Adrenal gland (tissue), 12 donors: Measurements from ENCODE around the gene BCL6B. TPM values are rescaled to one million over a fixed set of nuclear protein-coding genes. Genes with fewer than 3 reads are reported as not detected.

Experiments used
- DNase-seq, 7 donors: peaks; one replicate each; pipeline ENCODE4 v3.0.0-alpha.2; 2019 to 2020
- H3K27ac ChIP-seq, 5 donors: fragments of 200-600 bp; sonication (generic) in 4 of 5; 1 replicate in 3 of 5; 2 replicates in 2 of 5; pipeline versions ENCODE4 v1.5.1 to v1.8.0; 2016 to 2020; ENCODE audit warnings: mild to moderate bottlenecking in 1 of 5
- H3K27me3 ChIP-seq: fragments of 200-600 bp; 2 replicates; pipeline ENCODE4 v1.8.0; 2021
- H3K36me3 ChIP-seq, 2 donors: fragments of 200-600 bp; replicated peaks in 1 of 2; 1 replicate in 1 of 2; 2 replicates in 1 of 2; pipeline versions ENCODE4 v1.5.1 to v1.8.0; 2018 to 2022
- H3K4me1 ChIP-seq, 2 donors: fragments of 200-600 bp; replicated peaks in 1 of 2; 1 replicate in 1 of 2; 2 replicates in 1 of 2; pipeline versions ENCODE4 v1.5.1 to v1.8.0; 2018 to 2021
- H3K4me3 ChIP-seq, 4 donors: fragments of 200-600 bp; sonication (generic) in 3 of 4; one replicate each; pipeline ENCODE4 v1.5.1; 2016 to 2018
- H3K9me3 ChIP-seq, 3 donors: fragments of 200-600 bp; sonication (generic) in 1 of 3; replicated peaks in 1 of 3; 1 replicate in 2 of 3; 2 replicates in 1 of 3; pipeline versions ENCODE4 v1.5.1 to v1.8.0; 2016 to 2021
- POLR2A ChIP-seq, 2 donors: fragments of 450-650 bp; IDR thresholded peaks; one replicate each; pipeline ENCODE4 v1.6.1; 2017; ENCODE audit warnings: antibody characterized with exemption in 2 of 2, mild to moderate bottlenecking in 2 of 2, moderate library complexity in 1 of 2
- WGBS, 4 donors: extraction: QIAGEN DNeasy Blood & Tissue Kit in 2 of 4; methylation state at CpG; one replicate each; pipeline versions ENCODE4 v1.1.5 to v1.1.7; 2013 to 2017; 5-methylcytosine and 5-hydroxymethylcytosine counted together
- intact Hi-C, 2 donors: fragments of 100-400 bp; cut with DNase I; formaldehyde crosslinking; loops; one replicate each; pipeline versions ENCODE4 v1.14.1 to v1.15.0; 2022 to 2023
- polyA plus RNA-seq, 3 donors: library from polyadenylated mRNA; stranded (reverse); fragments of 200-250 nt in 2 of 3; fragments of 350-450 nt in 1 of 3; fragmentation: Illumina TruSeq in 1 of 3; extraction: RNeasy Lipid Tissue Mini Kit (QIAGEN cat#74804) in 1 of 3; gene quantifications; one replicate each; pipeline ENCODE4 v1.2.3, GENCODE V29; 2013 to 2014
- total RNA-seq, 9 donors: library from RNA; depleted of rRNA in 4 of 9; stranded (reverse); fragments of >200 nt in 4 of 9; fragments of 120-200 nt in 1 of 9; fragmentation: NEBNext Ultra II Directional in 1 of 9; extraction: Animal tissue kit (Norgen Biotek cat#: 25700) in 1 of 9; gene quantifications; one replicate each; pipeline versions ENCODE4 v1.1.0 to v1.2.4, GENCODE V29; 2013 to 2023
- TF ChIP-seq, protein P1 (sequence below), 6 experiments: fragments of 450-650 bp in 4 of 6; fragments of 200-600 bp in 2 of 6; sonication (generic) in 1 of 6; IDR thresholded peaks; 1 replicate in 5 of 6; 2 replicates in 1 of 6; pipeline versions ENCODE4 v1.5.1 to v1.8.0; 2016 to 2021; ENCODE audit warnings: antibody characterized with exemption in 6 of 6, mild to moderate bottlenecking in 2 of 6, moderate library complexity in 1 of 6
- donor health status: healthy with polysubstance abuse.
- donor health status: Bipolar disorder and iron deficiency.
- donor health status: DM: yes; HTN: yes; CAD: no.
- donor health status: DM: no; HTN: no; CAD: no.
- donor health status: DM: no; HTN: no; CAD: no.
- donor health status: DM: yes; HTN: yes; CAD: no.

The BCL6B gene
- total and polyA plus RNA-seq, 12 donors, result 2.9 to 17.0 (median 8.8) TPM

DNA sequence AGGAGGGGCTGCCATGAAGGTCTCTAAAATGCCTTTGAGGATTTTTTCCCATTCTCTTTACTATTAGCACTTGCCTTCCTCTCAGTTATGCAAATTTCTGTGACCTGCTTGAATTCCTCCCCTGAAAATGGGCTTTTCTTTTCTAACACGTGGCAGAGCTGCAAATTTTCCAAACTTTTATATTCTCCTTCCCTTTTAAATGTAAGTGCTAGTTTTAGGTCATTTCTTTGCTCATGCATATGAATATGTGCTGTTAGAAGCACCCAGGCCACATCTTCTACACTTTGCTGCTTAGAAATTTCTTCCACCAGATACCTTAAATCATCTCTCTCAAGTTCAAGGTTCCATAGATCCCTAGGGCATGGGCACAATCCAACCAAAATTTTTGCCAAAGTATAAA, 45.4 kb downstream of the BCL6B start:
- no peak for TF ChIP-seq POLR2A (IDR thresholded peaks at IDR 0.05)
- TF ChIP-seq, protein P1, sequence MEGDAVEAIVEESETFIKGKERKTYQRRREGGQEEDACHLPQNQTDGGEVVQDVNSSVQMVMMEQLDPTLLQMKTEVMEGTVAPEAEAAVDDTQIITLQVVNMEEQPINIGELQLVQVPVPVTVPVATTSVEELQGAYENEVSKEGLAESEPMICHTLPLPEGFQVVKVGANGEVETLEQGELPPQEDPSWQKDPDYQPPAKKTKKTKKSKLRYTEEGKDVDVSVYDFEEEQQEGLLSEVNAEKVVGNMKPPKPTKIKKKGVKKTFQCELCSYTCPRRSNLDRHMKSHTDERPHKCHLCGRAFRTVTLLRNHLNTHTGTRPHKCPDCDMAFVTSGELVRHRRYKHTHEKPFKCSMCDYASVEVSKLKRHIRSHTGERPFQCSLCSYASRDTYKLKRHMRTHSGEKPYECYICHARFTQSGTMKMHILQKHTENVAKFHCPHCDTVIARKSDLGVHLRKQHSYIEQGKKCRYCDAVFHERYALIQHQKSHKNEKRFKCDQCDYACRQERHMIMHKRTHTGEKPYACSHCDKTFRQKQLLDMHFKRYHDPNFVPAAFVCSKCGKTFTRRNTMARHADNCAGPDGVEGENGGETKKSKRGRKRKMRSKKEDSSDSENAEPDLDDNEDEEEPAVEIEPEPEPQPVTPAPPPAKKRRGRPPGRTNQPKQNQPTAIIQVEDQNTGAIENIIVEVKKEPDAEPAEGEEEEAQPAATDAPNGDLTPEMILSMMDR (IDR thresholded peaks at IDR 0.05), result no peak
- intact Hi-C loops, result no loop called here
- no peak for DNase-seq
- H3K9me3 ChIP-seq, result peaks cover 0 to 4% (median 0%) of the 10 kb centered on the region in 3 donors
- H3K27me3 ChIP-seq, result no peaks in the 10 kb centered on the region
- H3K36me3 ChIP-seq, result no peaks in the 10 kb centered on the region
- no peak overlapping the region for H3K27ac ChIP-seq
- H3K4me3 ChIP-seq, result no peak overlapping the region
- no peaks in the 10 kb centered on the region for H3K4me1 ChIP-seq
- 26 to 41% (median 32%) methylated on average over 1 of the region's 1 CpG for WGBS, 4 donors

DNA sequence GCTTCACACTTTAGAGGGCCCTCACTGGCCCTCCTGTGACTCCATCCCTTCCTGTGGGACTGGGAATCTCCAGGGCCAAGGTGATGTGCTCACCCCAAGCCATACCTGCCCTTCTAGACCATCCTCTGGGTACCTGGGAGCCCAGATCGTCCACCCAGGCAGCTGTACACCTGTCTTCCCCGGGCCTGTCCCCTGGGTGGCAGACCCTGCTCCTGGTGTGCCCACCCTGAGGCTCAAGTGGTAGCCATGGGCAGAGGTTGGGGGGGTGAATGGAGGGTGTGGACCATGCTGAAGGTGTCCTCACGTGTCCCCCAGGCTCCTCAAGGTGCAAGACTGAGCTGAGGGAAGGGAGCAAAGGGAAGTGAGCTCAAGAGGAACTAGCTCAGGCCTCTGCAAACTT, 47.9 kb downstream of the BCL6B start:
- no peak for DNase-seq
- WGBS, 4 donors, result 74 to 92% (median 85%) methylated on average over 2 to 3 of the region's 3 CpGs

GRCh38 chr17:7072406-7072805, 49.6 kb downstream of the BCL6B start:
- no peak for DNase-seq
- 87 to 95% (median 90%) methylated on average over 2 of the region's 2 CpGs for WGBS, 4 donors
- Histone ChIP-seq H3K27me3 (no peaks in the 10 kb centered on the region), H3K9me3 (peaks cover 0 to 4% (median 0%) of the 10 kb centered on the region in 3 donors), H3K36me3 (no peaks in the 10 kb centered on the region), H3K4me3 (no peak overlapping the region), H3K4me1 (no peaks in the 10 kb centered on the region), H3K27ac (no peak overlapping the region)
- intact Hi-C loops, result no loop called here
- no peak for TF ChIP-seq POLR2A (IDR thresholded peaks at IDR 0.05)
- TF ChIP-seq, protein P1 (IDR thresholded peaks at IDR 0.05), result no peak

More for the DNA sequence above, 47.9 kb downstream of the BCL6B start:
- H3K9me3 ChIP-seq, result peaks cover 0 to 4% (median 0%) of the 10 kb centered on the region in 3 donors
- H3K36me3 ChIP-seq, result no peaks in the 10 kb centered on the region
- H3K27me3 ChIP-seq, result no peaks in the 10 kb centered on the region
- H3K4me3 ChIP-seq, result no peak overlapping the region
- H3K4me1 ChIP-seq, result no peaks in the 10 kb centered on the region
- no peak overlapping the region for H3K27ac ChIP-seq
- intact Hi-C loops, result no loop called here
- TF ChIP-seq POLR2A (IDR thresholded peaks at IDR 0.05), result no peak

DNA sequence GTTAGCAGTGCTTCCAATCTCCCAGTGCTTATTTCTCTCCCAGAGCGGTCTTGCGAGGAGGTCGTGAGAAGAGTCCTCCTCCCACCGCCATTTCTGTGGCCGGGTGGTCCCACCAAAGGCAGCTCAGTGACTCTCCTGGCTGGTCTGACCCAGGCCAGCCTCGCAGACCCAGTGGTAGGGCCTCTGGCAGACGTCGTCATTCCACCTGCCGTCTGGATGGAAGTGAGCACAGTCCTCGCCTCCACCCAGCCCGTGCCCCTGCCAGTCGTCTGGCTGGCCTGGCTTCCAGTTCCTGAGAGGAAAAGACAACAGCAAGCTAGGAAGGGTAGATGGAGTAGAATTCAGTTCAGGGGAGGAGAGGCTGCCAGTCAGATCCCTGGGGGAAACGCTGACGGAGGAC, 52.1 kb downstream of the BCL6B start:
- intact Hi-C loops, result no loop called here
- H3K36me3 ChIP-seq, result no peaks in the 10 kb centered on the region
- DNase-seq, result no peak
- H3K9me3 ChIP-seq, result no peaks in the 10 kb centered on the region
- TF ChIP-seq, protein P1 (IDR thresholded peaks at IDR 0.05), result no peak
- H3K27me3 ChIP-seq, result no peaks in the 10 kb centered on the region
- H3K27ac ChIP-seq, result no peak overlapping the region
- H3K4me1 ChIP-seq, result no peaks in the 10 kb centered on the region
- WGBS, 4 donors, result 80 to 84% (median 82%) methylated on average over 14 of the region's 14 CpGs
- no peak overlapping the region for H3K4me3 ChIP-seq

GRCh38 chr17:7077911-7078546, 55.2 kb downstream of the BCL6B start:
- 83 to 92% (median 84%) methylated on average over 7 of the region's 7 CpGs for WGBS, 4 donors
- no peak for DNase-seq
- Histone ChIP-seq H3K9me3 (no peaks in the 10 kb centered on the region), H3K36me3 (no peaks in the 10 kb centered on the region), H3K27me3 (no peaks in the 10 kb centered on the region), H3K4me3 (no peak overlapping the region), H3K27ac (no peak overlapping the region), H3K4me1 (no peaks in the 10 kb centered on the region)
- TF ChIP-seq, protein P1 (IDR thresholded peaks at IDR 0.05), result no peak
- intact Hi-C loops, result no loop called here
